Muscle layer of duodenum (tissue), 2 donors: Measurements from ENCODE around the gene CCDC106.

ENCODE experiments used
- H3K27ac ChIP-seq: one replicate; pipeline ENCODE4 v1.7.0; 2013; ENCODE audit warnings: mild to moderate bottlenecking, low read length
- H3K27me3 ChIP-seq: one replicate; pipeline ENCODE4 v1.7.0; 2013; ENCODE audit warnings: low read depth, mild to moderate bottlenecking, control low read depth, low read length
- H3K36me3 ChIP-seq, 2 donors: one replicate each; pipeline ENCODE4 v1.7.0; 2013; ENCODE audit warnings: low read length in 2 of 2, control low read depth in 1 of 2, mild to moderate bottlenecking in 1 of 2; ENCODE audit not compliant: insufficient read depth in 2 of 2, control insufficient read depth in 1 of 2
- H3K4me1 ChIP-seq, 2 donors: one replicate each; pipeline ENCODE4 v1.7.0; 2013; ENCODE audit warnings: low read length in 2 of 2, mild to moderate bottlenecking in 2 of 2, control low read depth in 1 of 2, moderate library complexity in 1 of 2; ENCODE audit not compliant: insufficient read depth in 2 of 2, control insufficient read depth in 1 of 2
- H3K4me3 ChIP-seq, 2 donors: one replicate each; pipeline ENCODE4 v1.7.0; 2013; ENCODE audit warnings: low read length in 2 of 2, low read depth in 1 of 2, mild to moderate bottlenecking in 1 of 2
- H3K9me3 ChIP-seq, 2 donors: one replicate each; pipeline ENCODE4 v1.7.0; 2013; ENCODE audit warnings: low read length in 2 of 2, control low read depth in 1 of 2, mild to moderate bottlenecking in 1 of 2; ENCODE audit not compliant: control insufficient read depth in 1 of 2
- donor health status: healthy.

CCDC106 gene

GRCh38 chr19:55690109-55690768 is 42.2 kb downstream of the CCDC106 start:
- no peaks in the 10 kb centered on the region for H3K27me3 ChIP-seq
- H3K4me1 ChIP-seq: peaks cover 0 to 5% of the 10 kb centered on the region in 2 donors
- H3K27ac ChIP-seq: no peak overlapping the region
- peaks cover 20 to 83% of the 10 kb centered on the region in 2 donors for H3K36me3 ChIP-seq
- no peak overlapping the region for H3K4me3 ChIP-seq
- H3K9me3 ChIP-seq: no peaks in the 10 kb centered on the region

DNA sequence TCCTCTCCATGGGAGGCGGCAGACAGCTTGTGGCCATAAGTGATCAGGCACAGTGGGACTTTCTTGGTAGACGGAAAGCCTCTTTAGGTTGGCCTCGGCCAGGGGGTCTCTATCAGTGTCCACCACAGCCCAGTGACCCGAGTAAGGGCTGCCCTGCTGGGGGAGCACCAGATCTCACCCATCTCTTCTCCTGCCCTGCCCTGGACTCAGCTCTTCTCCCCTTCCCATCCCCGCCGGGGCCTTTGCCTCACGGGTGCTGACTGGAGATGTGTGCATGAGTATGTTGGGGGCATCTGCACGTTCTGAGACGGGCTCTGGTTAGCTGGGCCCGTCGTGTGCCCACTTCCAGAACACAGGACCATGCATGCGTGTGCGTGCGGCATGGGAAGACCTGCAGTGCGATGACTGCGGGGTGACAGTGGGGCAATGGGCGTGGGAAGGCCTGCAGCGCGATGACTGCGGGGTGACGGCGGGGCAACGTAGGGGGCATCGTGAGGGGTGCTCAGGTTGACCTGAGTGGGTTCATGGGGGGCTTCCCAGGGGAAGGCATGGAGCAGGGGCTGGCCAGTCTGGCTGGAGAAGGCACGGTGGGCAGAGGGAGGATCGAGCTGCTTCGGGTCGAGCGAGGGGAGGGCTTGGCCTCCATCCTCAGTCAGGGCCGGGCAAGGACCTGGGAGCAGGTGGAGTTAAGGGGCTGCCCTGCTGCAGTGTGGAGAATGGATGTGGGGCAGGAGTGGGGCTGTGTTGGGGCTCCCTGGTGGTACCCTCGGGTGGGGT is 42.9 kb downstream of the CCDC106 start:
- H3K27ac ChIP-seq: no peak overlapping the region
- H3K27me3 ChIP-seq: no peaks in the 10 kb centered on the region
- no peak overlapping the region for H3K4me3 ChIP-seq
- no peaks in the 10 kb centered on the region for H3K9me3 ChIP-seq
- peaks cover 23 to 83% of the 10 kb centered on the region in 2 donors for H3K36me3 ChIP-seq
- H3K4me1 ChIP-seq: peaks cover 0 to 5% of the 10 kb centered on the region in 2 donors

DNA sequence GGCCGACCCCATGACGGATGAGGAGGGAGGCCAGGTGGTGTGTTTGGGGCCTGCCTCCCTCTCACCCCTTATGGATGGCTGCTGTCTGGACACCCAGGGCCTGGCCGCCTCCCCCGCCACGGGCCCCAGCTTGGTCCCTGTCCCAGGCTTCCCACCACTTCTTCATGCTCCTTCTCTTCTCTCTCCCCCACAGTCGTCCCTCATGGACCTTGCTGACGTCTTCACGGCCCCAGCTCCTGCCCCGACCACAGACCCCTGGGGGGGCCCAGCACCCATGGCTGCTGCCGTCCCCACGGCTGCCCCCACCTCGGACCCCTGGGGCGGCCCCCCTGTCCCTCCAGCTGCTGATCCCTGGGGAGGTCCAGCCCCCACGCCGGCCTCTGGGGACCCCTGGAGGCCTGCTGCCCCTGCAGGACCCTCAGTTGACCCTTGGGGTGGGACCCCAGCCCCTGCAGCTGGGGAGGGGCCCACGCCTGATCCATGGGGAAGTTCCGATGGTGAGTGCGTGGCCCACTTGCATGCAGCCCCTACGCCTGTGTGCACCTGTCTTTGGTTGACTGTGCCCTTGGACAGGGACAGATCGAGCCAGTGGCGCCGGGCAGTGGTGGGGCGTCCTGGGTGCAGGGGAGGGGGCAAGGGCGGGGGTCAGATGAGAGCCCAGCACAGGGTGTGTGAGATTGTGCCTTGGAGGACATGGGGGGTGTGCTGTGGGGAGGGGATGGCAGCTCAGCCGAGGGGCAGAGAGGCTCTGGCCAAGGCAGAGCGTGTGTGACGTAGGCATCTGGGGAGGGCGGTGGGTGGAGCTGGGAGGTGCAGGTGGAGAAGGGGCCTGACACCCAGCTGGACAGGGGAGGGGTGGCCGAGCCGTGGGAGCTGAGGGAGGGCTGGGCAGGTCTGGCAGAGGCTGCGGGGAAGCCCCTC is 43.8 kb downstream of the CCDC106 start:
- Histone ChIP-seq H3K27ac (no peak overlapping the region), H3K36me3 (peaks cover 30 to 88% of the 10 kb centered on the region in 2 donors), H3K4me3 (no peak overlapping the region), H3K27me3 (no peaks in the 10 kb centered on the region), H3K9me3 (no peaks in the 10 kb centered on the region), H3K4me1 (peaks cover 0 to 5% of the 10 kb centered on the region in 2 donors)

DNA sequence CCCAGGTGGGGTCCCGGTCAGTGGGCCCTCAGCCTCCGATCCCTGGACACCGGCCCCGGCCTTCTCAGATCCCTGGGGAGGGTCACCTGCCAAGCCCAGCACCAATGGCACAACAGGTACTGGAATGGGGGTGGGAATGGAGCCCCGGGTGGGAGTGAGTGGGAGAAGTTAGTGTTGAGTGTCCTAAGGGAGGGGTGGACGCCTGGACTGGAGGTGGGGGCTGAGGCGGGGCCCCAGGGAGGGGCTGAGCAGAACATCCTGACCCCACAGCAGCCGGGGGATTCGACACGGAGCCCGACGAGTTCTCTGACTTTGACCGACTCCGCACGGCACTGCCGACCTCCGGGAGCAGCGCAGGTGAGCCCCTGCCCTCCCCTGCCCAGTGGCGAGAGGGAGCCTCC is 44.7 kb downstream of the CCDC106 start:
- no peak overlapping the region for H3K27ac ChIP-seq
- H3K27me3 ChIP-seq: no peaks in the 10 kb centered on the region
- no peaks in the 10 kb centered on the region for H3K9me3 ChIP-seq
- H3K4me1 ChIP-seq: peaks cover 0 to 5% of the 10 kb centered on the region in 2 donors
- H3K4me3 ChIP-seq: no peak overlapping the region
- peaks cover 34 to 91% of the 10 kb centered on the region in 2 donors for H3K36me3 ChIP-seq

DNA sequence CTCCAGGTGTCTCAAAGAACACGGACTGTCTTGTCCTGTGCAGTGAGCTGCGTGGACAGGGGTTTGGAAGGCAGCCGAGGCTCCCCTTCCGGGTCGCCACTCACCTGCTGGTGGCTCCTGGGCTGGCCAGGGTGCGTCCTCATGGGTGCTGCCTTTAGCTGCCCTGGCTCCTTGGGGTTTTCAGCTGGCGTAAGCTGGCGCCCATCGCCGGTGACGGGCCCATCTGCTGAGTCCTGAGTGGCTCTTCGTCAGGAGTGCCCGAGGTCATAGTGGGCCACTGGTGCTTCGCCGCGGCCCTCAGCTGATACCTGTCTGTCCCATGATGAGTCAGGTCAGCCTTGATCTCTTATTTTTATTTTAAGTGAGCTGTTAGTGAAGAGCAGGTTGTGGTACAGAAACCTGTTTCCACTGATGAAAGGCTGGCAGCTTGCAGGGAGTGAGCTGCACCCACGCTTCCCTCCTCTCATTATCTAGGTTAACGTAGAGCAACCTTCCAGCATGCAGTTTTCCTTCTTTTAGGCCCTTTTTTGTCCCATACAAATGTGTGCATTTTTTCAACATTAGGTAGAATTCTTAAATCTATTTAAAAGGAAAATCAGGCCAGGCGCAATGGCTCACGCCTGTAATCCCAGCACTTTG is 45.4 kb downstream of the CCDC106 start:
- Histone ChIP-seq H3K27ac (no peak overlapping the region), H3K4me3 (no peak overlapping the region), H3K9me3 (no peaks in the 10 kb centered on the region), H3K4me1 (peaks cover 0 to under 1% of the 10 kb centered on the region in 2 donors), H3K36me3 (peaks cover 36 to 97% of the 10 kb centered on the region in 2 donors), H3K27me3 (no peaks in the 10 kb centered on the region)

- H3K4me3 ChIP-seq: no peak overlapping the region
- H3K36me3 ChIP-seq: peaks cover 35 to 95% of the 10 kb centered on the region in 2 donors
- no peak overlapping the region for H3K27ac ChIP-seq
- no peaks in the 10 kb centered on the region for H3K4me1 ChIP-seq
- no peaks in the 10 kb centered on the region for H3K9me3 ChIP-seq
- no peaks in the 10 kb centered on the region for H3K27me3 ChIP-seq
Observed at GRCh38 chr19:55694241-55694655, 46.2 kb downstream of the CCDC106 start.

- H3K9me3 ChIP-seq: no peaks in the 10 kb centered on the region
- peaks cover 31 to 92% of the 10 kb centered on the region in 2 donors for H3K36me3 ChIP-seq
- H3K4me1 ChIP-seq: no peaks in the 10 kb centered on the region
- no peaks in the 10 kb centered on the region for H3K27me3 ChIP-seq
- H3K27ac ChIP-seq: no peak overlapping the region
- H3K4me3 ChIP-seq: no peak overlapping the region
Observed at GRCh38 chr19:55694656-55695491, 46.9 kb downstream of the CCDC106 start.

DNA sequence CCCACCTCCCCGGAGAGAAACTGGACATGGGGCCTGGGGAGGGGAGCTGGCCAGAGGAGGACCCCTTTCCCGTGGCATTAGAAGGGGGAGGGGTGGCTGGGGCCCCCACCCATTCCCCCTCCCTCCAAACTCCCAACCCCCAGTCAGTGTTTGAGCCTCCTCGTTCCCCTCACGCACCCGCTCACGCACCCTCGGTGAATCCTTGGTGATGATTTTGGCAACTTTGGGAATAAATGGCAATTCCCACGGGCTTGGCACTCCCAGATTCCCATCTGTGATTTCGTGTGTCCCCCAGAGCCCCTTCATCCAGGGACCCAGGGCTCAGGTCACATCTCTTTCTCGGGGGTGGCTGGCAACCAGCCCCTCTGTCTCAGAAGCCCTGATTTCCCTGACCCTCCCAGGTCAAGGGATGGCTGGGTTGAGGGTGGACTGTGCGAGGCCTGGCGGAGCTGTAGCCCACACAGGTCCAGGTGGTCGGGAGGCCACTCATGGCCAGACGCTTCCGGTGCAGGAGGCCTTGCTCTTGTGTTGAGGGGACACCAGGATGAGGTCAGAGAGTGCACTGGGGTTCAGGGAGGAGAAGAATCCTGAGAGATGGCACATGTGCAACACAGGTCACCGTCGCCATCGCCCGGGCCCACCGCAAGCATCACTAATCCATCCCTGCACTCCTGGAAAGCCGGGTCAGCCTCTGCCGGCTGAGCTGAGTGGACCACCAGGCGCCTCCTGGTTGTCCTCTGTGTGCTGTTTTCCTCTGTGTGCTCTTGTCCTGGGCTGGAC is 47.7 kb downstream of the CCDC106 start:
- H3K36me3 ChIP-seq: peaks cover 31 to 88% of the 10 kb centered on the region in 2 donors
- H3K27ac ChIP-seq: no peak overlapping the region
- no peaks in the 10 kb centered on the region for H3K27me3 ChIP-seq
- H3K9me3 ChIP-seq: no peaks in the 10 kb centered on the region
- H3K4me1 ChIP-seq: no peaks in the 10 kb centered on the region
- H3K4me3 ChIP-seq: no peak overlapping the region

DNA sequence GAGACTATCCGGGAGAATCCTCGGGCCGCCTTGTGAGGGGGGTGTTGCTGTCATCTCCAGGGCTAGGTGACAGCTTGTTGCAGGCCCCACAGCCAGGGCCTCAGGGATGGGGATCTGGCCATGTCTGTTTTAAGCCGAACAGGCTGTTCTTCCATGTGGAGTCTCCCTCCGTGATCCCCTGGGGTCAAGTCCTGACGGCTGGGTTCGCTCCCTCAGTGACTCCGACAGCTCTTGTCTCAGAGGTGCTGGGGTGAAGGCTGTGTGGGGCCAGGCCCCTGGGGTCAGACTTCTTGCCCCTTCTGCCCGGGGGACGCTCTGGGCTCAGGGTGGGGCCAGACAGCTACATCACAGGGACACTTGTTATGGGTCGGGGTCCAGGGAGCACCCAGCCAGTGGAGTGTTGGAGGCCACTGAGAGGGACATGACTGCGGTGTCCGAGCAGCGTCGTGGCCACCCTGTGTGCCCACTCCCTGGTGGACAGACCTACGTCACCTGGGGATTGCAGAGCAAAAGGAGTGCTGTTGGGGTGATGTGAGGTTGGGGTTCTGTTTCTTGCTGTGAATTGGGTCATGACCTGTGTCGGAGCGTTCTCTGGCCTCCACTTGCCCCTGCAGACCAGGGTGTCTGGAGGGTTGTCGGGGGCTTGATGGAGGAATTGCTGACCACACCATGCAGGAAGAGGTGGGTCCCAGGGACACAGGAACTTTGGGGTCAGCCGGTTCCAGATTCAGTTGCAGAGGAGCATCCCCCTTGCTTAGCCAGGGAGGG is 48.5 kb downstream of the CCDC106 start:
- H3K27me3 ChIP-seq: no peaks in the 10 kb centered on the region
- no peaks in the 10 kb centered on the region for H3K9me3 ChIP-seq
- no peak overlapping the region for H3K4me3 ChIP-seq
- no peak overlapping the region for H3K27ac ChIP-seq
- no peaks in the 10 kb centered on the region for H3K4me1 ChIP-seq
- peaks cover 31 to 81% of the 10 kb centered on the region in 2 donors for H3K36me3 ChIP-seq
